ENCODE data around the gene GRK3.
"Not testable (repeated sequence)": the region's sequence is repeated elsewhere in the genome, so short reads cannot be mapped to it uniquely, and the experiment has no call there.

Gene GRK3

GRCh38 chr22:25702571-25703167 is 138.2 kb downstream of the GRK3 start:
- DNase-seq: no peak

- no peak for DNase-seq
Observed at GRCh38 chr22:25704701-25705100, 140.2 kb downstream of the GRK3 start.

GRCh38 chr22:25706197-25706596 is 141.7 kb downstream of the GRK3 start:
- no peak for DNase-seq

GRCh38 chr22:25708430-25708829 is 144.0 kb downstream of the GRK3 start:
- not testable (repeated sequence) for DNase-seq

GRCh38 chr22:25709758-25710157 is 145.3 kb downstream of the GRK3 start:
- DNase-seq: no peak

- no peak for DNase-seq
Observed at GRCh38 chr22:25710501-25710900, 146.0 kb downstream of the GRK3 start.

GRCh38 chr22:25711491-25711890 is 147.0 kb downstream of the GRK3 start:
- no peak for DNase-seq

GRCh38 chr22:25712661-25713400 is 148.4 kb downstream of the GRK3 start:
- DNase-seq: no peak

GRCh38 chr22:25714070-25714469 is 149.6 kb downstream of the GRK3 start:
- DNase-seq: no peak

- no peak for DNase-seq
Observed at GRCh38 chr22:25714739-25715138, 150.3 kb downstream of the GRK3 start.

- DNase-seq: no peak
Observed at GRCh38 chr22:25716637-25717036, 152.2 kb downstream of the GRK3 start.

GRCh38 chr22:25718135-25718840 is 153.8 kb downstream of the GRK3 start:
- DNase-seq: no peak

GRCh38 chr22:25722223-25722622 is 157.7 kb downstream of the GRK3 start:
- no peak for DNase-seq

GRCh38 chr22:25722626-25723025 is 158.2 kb downstream of the GRK3 start:
- DNase-seq: no peak

- no peak for DNase-seq
Observed at GRCh38 chr22:25726241-25726640, 161.8 kb downstream of the GRK3 start.

- no peak for DNase-seq
Observed at GRCh38 chr22:25728071-25728470, 163.6 kb downstream of the GRK3 start.

- DNase-seq: no peak
Observed at GRCh38 chr22:25729016-25729995, 164.8 kb downstream of the GRK3 start.

GRCh38 chr22:25735650-25736049 is 171.2 kb downstream of the GRK3 start:
- DNase-seq: no peak

GRCh38 chr22:25736378-25737011 is 172.0 kb downstream of the GRK3 start:
- DNase-seq: no peak

GRCh38 chr22:25739659-25740344 is 175.3 kb downstream of the GRK3 start:
- no peak for DNase-seq

Data from AML-193 (cell line).